GM10266 (cell line): ENCODE measurements around the gene MARVELD3.
"Not testable (repeated sequence)": the region's sequence is repeated elsewhere in the genome, so short reads cannot be mapped to it uniquely, and the experiment has no call there.

Experiments used
- DNase-seq: peaks from one replicate; pipeline ENCODE4 v3.0.0; 2012; ENCODE audit errors: extremely low spot score
- CTCF ChIP-seq: IDR thresholded peaks from 2 replicates; pipeline ENCODE4 v1.5.1; 2012; ENCODE audit warnings: mild to moderate bottlenecking, low read depth; ENCODE audit not compliant: control insufficient read depth, insufficient read depth; ENCODE audit errors: missing control alignments

The MARVELD3 gene

GRCh38 chr16:71591917-71592316, 34.1 kb upstream of the MARVELD3 start:
- DNase-seq, result no peak
- TF ChIP-seq CTCF, result no peak

- no peak for TF ChIP-seq CTCF
- DNase-seq, result no peak
Measured at GRCh38 chr16:71593048-71593999, 32.7 kb upstream of the MARVELD3 start.

- TF ChIP-seq CTCF, result no peak
- DNase-seq, result no peak
Measured at GRCh38 chr16:71594000-71594646, 31.9 kb upstream of the MARVELD3 start.

- DNase-seq, result not testable (repeated sequence)
Measured at GRCh38 chr16:71595340-71595826, 30.6 kb upstream of the MARVELD3 start.

- DNase-seq, result not testable (repeated sequence)
Measured at GRCh38 chr16:71598426-71598825, 27.6 kb upstream of the MARVELD3 start.

- DNase-seq, result no peak
- no peak for TF ChIP-seq CTCF
Measured at GRCh38 chr16:71600822-71601221, 25.2 kb upstream of the MARVELD3 start.

GRCh38 chr16:71609066-71609465, 16.9 kb upstream of the MARVELD3 start:
- no peak for DNase-seq
- TF ChIP-seq CTCF, result no peak

GRCh38 chr16:71610447-71610846, 15.5 kb upstream of the MARVELD3 start:
- no peak for DNase-seq
- TF ChIP-seq CTCF, result no peak
